GM12878 (cell line): ENCODE data around the gene TRPM7. TPM values are rescaled to one million over a fixed set of nuclear protein-coding genes. Genes with fewer than 3 reads are reported as not detected.

Source experiments
- ATAC-seq: fragments of 200-7000 bp; cut with Tn5 transposase; 3 replicates; pipeline ENCODE4 v1.9.1; 2020; ENCODE audit warnings: mild to moderate bottlenecking, moderate library complexity
- BruUV-seq: library from RNA; stranded (reverse); fragments of 400-500 nt; replicated peaks from 2 replicates; lab custom pipeline; 2021; lab: Mats Ljungman, UMichigan
- CTCF ChIA-PET: fragments of 300-600 bp; sonication (Branson Sonifier 250); formaldehyde crosslinking; extraction: SDS; loops from one replicate; lab custom pipeline; 2021; ENCODE audit warnings: inconsistent platforms; lab: Yijun Ruan, JAX
- POLR2A ChIA-PET: fragments of 350-600 bp; formaldehyde crosslinking; extraction: SDS; loops from one replicate; lab custom pipeline; 2021; ENCODE audit warnings: inconsistent platforms; lab: Charles Lee
- RAD21 ChIA-PET: fragments of 300-600 bp; sonication (Branson Sonifier 250); formaldehyde crosslinking; loops from one replicate; lab custom pipeline; 2023; ENCODE audit warnings: antibody characterized with exemption; ENCODE audit not compliant: unreplicated experiment; lab: Charles Lee
- SMC1A ChIA-PET: fragments of 300-600 bp; sonication (Branson Sonifier 250); formaldehyde crosslinking; loops from one replicate; lab custom pipeline; 2023; ENCODE audit not compliant: unreplicated experiment, uncharacterized antibody; lab: Charles Lee
- DNase-seq: peaks from one replicate; pipeline ENCODE4 v3.0.0-alpha.2; 2011; ENCODE audit warnings: low read depth, low spot score
- FAIRE-seq: peaks from 3 replicates; lab custom pipeline; 2011; peaks lifted over from hg19 to GRCh38; lab: Jason Lieb, UNC
- H2AFZ ChIP-seq: 2 replicates; pipeline ENCODE4 v1.6.0; 2011; ENCODE audit warnings: low read depth, low read length, control low read depth; ENCODE audit not compliant: control insufficient read depth
- H3K27ac ChIP-seq: 2 replicates; pipeline ENCODE4 v1.5.1; 2011; ENCODE audit warnings: control low read depth; ENCODE audit not compliant: control insufficient read depth, insufficient read depth
- H3K27me3 ChIP-seq, 2 experiments: replicated peaks in 1 of 2; 2 replicates each; pipeline versions ENCODE4 v1.6.0 to v1.6.1; 2011; ENCODE audit warnings: low read length in 1 of 2; ENCODE audit not compliant: control insufficient read depth in 2 of 2, insufficient read depth in 2 of 2
- H3K36me3 ChIP-seq, 2 experiments: 2 replicates each; pipeline ENCODE4 v1.5.1; 2011; ENCODE audit warnings: low read length in 1 of 2; ENCODE audit not compliant: control insufficient read depth in 2 of 2, insufficient read depth in 2 of 2
- H3K4me1 ChIP-seq: 2 replicates; pipeline ENCODE4 v1.6.1; 2011; ENCODE audit warnings: mild to moderate bottlenecking, low read length, moderate library complexity, mixed read lengths; ENCODE audit not compliant: control insufficient read depth, insufficient read depth
- H3K4me2 ChIP-seq: 2 replicates; pipeline ENCODE4 v1.6.0; 2011; ENCODE audit warnings: control low read depth; ENCODE audit not compliant: control insufficient read depth, insufficient read depth
- H3K4me3 ChIP-seq: fragments of 200-600 bp; sonication (generic); 2 replicates; pipeline ENCODE4 v1.5.1; 2016
- H3K79me2 ChIP-seq: 2 replicates; pipeline ENCODE4 v1.6.0; 2011; ENCODE audit warnings: low read length; ENCODE audit not compliant: control insufficient read depth, insufficient read depth
- H3K9ac ChIP-seq: 2 replicates; pipeline ENCODE4 v1.8.0; 2011; ENCODE audit warnings: low read length, control low read depth, mixed read lengths; ENCODE audit not compliant: control insufficient read depth, insufficient read depth
- H3K9me3 ChIP-seq: replicated peaks from 3 replicates; pipeline ENCODE4 v1.5.1; 2011; ENCODE audit warnings: mild to moderate bottlenecking, low read length; ENCODE audit not compliant: control insufficient read depth, insufficient read depth
- H4K20me1 ChIP-seq: 2 replicates; pipeline ENCODE4 v1.6.0; 2011; ENCODE audit not compliant: control insufficient read depth, insufficient read depth
- ATF2 ChIP-seq: IDR thresholded peaks from 2 replicates; pipeline ENCODE4 v1.6.1; 2012; ENCODE audit warnings: low read length, inconsistent platforms
- FOXK2 ChIP-seq: fragments of 450-650 bp; IDR thresholded peaks from 2 replicates; pipeline ENCODE4 v1.6.1; 2017; ENCODE audit warnings: mild to moderate bottlenecking, moderate library complexity
- HCFC1 ChIP-seq: fragments of 150-350 bp; IDR thresholded peaks from 2 replicates; pipeline ENCODE4 v1.6.1; 2014; ENCODE audit warnings: low read length
- KLF5 ChIP-seq: fragments of 450-650 bp; IDR thresholded peaks from 2 replicates; pipeline ENCODE4 v1.6.1; 2014; ENCODE audit warnings: mild to moderate bottlenecking; ENCODE audit not compliant: partially characterized antibody
- MEF2A ChIP-seq: IDR thresholded peaks from 2 replicates; pipeline ENCODE4 v1.6.1; 2011; ENCODE audit warnings: low read depth, mild to moderate bottlenecking, low read length, moderate library complexity; ENCODE audit not compliant: insufficient read depth
- MTA2 ChIP-seq: fragments of 450-650 bp; IDR thresholded peaks from 2 replicates; pipeline ENCODE4 v1.6.1; 2016; ENCODE audit warnings: low read depth, mild to moderate bottlenecking, moderate library complexity
- RAD21 ChIP-seq: IDR thresholded peaks from 2 replicates; pipeline ENCODE4 v1.6.1; 2011; ENCODE audit warnings: mild to moderate bottlenecking, low read depth, low read length, moderate library complexity; ENCODE audit not compliant: insufficient read depth
- SIX5 ChIP-seq: IDR thresholded peaks from 2 replicates; pipeline ENCODE4 v1.6.1; 2011; ENCODE audit warnings: mild to moderate bottlenecking, low read depth, low read length, moderate library complexity; ENCODE audit not compliant: severe bottlenecking
- SMAD1 ChIP-seq: fragments of 450-650 bp; IDR thresholded peaks from 2 replicates; pipeline ENCODE4 v1.6.1; 2018; ENCODE audit warnings: mild to moderate bottlenecking, low read depth; ENCODE audit not compliant: partially characterized antibody
- SUPT20H ChIP-seq: IDR thresholded peaks from 2 replicates; pipeline ENCODE4 v1.6.1; 2011; ENCODE audit warnings: low read depth, mild to moderate bottlenecking, low read length, moderate library complexity, borderline replicate concordance; ENCODE audit not compliant: control insufficient read depth
- TAF1 ChIP-seq: IDR thresholded peaks from 2 replicates; pipeline ENCODE4 v1.6.1; 2011; ENCODE audit warnings: mild to moderate bottlenecking, low read depth, low read length, borderline replicate concordance
- TARDBP ChIP-seq: IDR thresholded peaks from 2 replicates; pipeline ENCODE4 v1.6.1; 2016; ENCODE audit warnings: borderline replicate concordance
- TCF12 ChIP-seq: IDR thresholded peaks from 2 replicates; pipeline ENCODE4 v1.6.1; 2011; ENCODE audit warnings: low read depth, mild to moderate bottlenecking, low read length
- TCF3 ChIP-seq: IDR thresholded peaks from 2 replicates; pipeline ENCODE4 v1.6.1; 2012; ENCODE audit warnings: low read depth, mild to moderate bottlenecking, low read length, borderline replicate concordance; ENCODE audit not compliant: insufficient read depth
- ZNF384 ChIP-seq: IDR thresholded peaks from 2 replicates; pipeline ENCODE4 v1.6.1; 2012; ENCODE audit warnings: low read depth, mild to moderate bottlenecking, low read length, improper control_type of control experiment, borderline replicate concordance
- WGBS: methylation state at CpG from one replicate; pipeline ENCODE4 v1.1.6; 2016; ENCODE audit warnings: low lambda C conversion rate; ENCODE audit not compliant: insufficient replicate concordance, insufficient coverage; ENCODE audit errors: missing lambda C conversion rate; 5-methylcytosine and 5-hydroxymethylcytosine counted together
- in situ Hi-C: fragments of 300-500 bp; cut with MboI; formaldehyde crosslinking; loops from 9 replicates; pipeline ENCODE4 v1.14.3; 2018; ENCODE audit warnings: mixed read lengths
- intact Hi-C: fragments of 100-400 bp; cut with micrococcal nuclease; formaldehyde crosslinking; loops from one replicate; pipeline ENCODE4 v1.14.2; 2022; ENCODE audit not compliant: unreplicated experiment
- polyA plus RNA-seq, 11 experiments: library from polyadenylated mRNA; depleted of rRNA in 4 of 11; unstranded in 6 of 11; stranded (reverse) in 5 of 11; fragments of >200 nt; fragmentation: Nextera tagmentation in 4 of 11; fragmentation: Illumina TruSeq in 1 of 11; extraction: Ambion mirVana in 4 of 11; extraction: Trizol in 1 of 11; gene quantifications; 1 replicate in 1 of 11; 2 replicates in 10 of 11; pipeline versions ENCODE4 v1.2.1 to v1.2.3, GENCODE V29; 2011 to 2016; ENCODE audit warnings: inconsistent platforms in 2 of 11, missing spikeins in 2 of 11, low read depth in 1 of 11
- total RNA-seq, 4 experiments: library from RNA; depleted of rRNA in 3 of 4; stranded (reverse); fragments of >200 nt in 3 of 4; fragmentation: Illumina TruSeq in 1 of 4; extraction: Trizol in 1 of 4; gene quantifications; 2 replicates each; pipeline versions ENCODE4 v1.2.1 to v1.2.3, GENCODE V29; 2013 to 2021
- TF ChIP-seq, protein P1 (sequence below): fragments of 150-350 bp; IDR thresholded peaks from 2 replicates; pipeline ENCODE4 v1.6.1; 2016; ENCODE audit warnings: low read depth, low read length
- TF ChIP-seq, protein P2 (sequence below): fragments of 450-650 bp; IDR thresholded peaks from 2 replicates; pipeline ENCODE4 v1.6.1; 2017; ENCODE audit warnings: antibody characterized with exemption, mild to moderate bottlenecking, moderate library complexity

Gene TRPM7
- total and polyA plus RNA-seq, 10 of the 15 experiments (the other 5 are each of a cell fraction or from before 2014, with no cell fraction given): 4.5 to 49.7 (median 22.5) TPM

GRCh38 chr15:50718700-50719125 lies 32.1 kb upstream of the TRPM7 start (continued):
- TF ChIP-seq MTA2: peak; percentile 38; the same call in 1 of the 2 replicates
- TF ChIP-seq ATF2: no peak
- no peak for TF ChIP-seq ZNF384
- TF ChIP-seq, protein P1, sequence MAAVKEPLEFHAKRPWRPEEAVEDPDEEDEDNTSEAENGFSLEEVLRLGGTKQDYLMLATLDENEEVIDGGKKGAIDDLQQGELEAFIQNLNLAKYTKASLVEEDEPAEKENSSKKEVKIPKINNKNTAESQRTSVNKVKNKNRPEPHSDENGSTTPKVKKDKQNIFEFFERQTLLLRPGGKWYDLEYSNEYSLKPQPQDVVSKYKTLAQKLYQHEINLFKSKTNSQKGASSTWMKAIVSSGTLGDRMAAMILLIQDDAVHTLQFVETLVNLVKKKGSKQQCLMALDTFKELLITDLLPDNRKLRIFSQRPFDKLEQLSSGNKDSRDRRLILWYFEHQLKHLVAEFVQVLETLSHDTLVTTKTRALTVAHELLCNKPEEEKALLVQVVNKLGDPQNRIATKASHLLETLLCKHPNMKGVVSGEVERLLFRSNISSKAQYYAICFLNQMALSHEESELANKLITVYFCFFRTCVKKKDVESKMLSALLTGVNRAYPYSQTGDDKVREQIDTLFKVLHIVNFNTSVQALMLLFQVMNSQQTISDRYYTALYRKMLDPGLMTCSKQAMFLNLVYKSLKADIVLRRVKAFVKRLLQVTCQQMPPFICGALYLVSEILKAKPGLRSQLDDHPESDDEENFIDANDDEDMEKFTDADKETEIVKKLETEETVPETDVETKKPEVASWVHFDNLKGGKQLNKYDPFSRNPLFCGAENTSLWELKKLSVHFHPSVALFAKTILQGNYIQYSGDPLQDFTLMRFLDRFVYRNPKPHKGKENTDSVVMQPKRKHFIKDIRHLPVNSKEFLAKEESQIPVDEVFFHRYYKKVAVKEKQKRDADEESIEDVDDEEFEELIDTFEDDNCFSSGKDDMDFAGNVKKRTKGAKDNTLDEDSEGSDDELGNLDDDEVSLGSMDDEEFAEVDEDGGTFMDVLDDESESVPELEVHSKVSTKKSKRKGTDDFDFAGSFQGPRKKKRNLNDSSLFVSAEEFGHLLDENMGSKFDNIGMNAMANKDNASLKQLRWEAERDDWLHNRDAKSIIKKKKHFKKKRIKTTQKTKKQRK: no peak

- H3K27me3 ChIP-seq: no peaks in the 10 kb centered on the region
- H3K9ac ChIP-seq: no peak overlapping the region
- ChIA-PET CTCF (interaction anchor here (1.5 kb wide), 2 partner anchors 162 to 164 kb away, joined by 3 read pairs; no protein-coding TSS in a partner anchor), POLR2A (no interaction called here), SMC1A (no interaction called here), RAD21 (no interaction called here)
- no peak for DNase-seq
- H3K4me1 ChIP-seq: no peaks in the 10 kb centered on the region
- peak; percentile 52 for FAIRE-seq
- peaks cover 0 to 9% of the 10 kb centered on the region in 2 experiments; a peak in 2 of 4 replicates for H3K36me3 ChIP-seq
- no peak overlapping the region for H2AFZ ChIP-seq
- H3K4me2 ChIP-seq: no peak overlapping the region
- ATAC-seq: no peak
- WGBS: 96% methylated on average over 3 of the region's 3 CpGs
- BruUV-seq: no TSS peak
- no peak overlapping the region for H3K27ac ChIP-seq
- no peaks in the 10 kb centered on the region for H3K9me3 ChIP-seq
- in situ Hi-C loops (no loop called here), intact Hi-C loops (no loop called here)
- H3K4me3 ChIP-seq: no peak overlapping the region
- no peaks in the 10 kb centered on the region for H4K20me1 ChIP-seq
- no peaks in the 10 kb centered on the region for H3K79me2 ChIP-seq
- TF ChIP-seq TAF1 (no peak), SUPT20H (no peak), TCF12 (no peak), MEF2A (no peak), HCFC1 (no peak), TARDBP (no peak), SIX5 (no peak), FOXK2 (no peak), RAD21 (no peak), TCF3 (no peak), SMAD1 (no peak), KLF5 (no peak)
- TF ChIP-seq, protein P2, sequence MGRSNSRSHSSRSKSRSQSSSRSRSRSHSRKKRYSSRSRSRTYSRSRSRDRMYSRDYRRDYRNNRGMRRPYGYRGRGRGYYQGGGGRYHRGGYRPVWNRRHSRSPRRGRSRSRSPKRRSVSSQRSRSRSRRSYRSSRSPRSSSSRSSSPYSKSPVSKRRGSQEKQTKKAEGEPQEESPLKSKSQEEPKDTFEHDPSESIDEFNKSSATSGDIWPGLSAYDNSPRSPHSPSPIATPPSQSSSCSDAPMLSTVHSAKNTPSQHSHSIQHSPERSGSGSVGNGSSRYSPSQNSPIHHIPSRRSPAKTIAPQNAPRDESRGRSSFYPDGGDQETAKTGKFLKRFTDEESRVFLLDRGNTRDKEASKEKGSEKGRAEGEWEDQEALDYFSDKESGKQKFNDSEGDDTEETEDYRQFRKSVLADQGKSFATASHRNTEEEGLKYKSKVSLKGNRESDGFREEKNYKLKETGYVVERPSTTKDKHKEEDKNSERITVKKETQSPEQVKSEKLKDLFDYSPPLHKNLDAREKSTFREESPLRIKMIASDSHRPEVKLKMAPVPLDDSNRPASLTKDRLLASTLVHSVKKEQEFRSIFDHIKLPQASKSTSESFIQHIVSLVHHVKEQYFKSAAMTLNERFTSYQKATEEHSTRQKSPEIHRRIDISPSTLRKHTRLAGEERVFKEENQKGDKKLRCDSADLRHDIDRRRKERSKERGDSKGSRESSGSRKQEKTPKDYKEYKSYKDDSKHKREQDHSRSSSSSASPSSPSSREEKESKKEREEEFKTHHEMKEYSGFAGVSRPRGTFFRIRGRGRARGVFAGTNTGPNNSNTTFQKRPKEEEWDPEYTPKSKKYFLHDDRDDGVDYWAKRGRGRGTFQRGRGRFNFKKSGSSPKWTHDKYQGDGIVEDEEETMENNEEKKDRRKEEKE: no peak
Measured at GRCh38 chr15:50712018-50712417, 25.4 kb upstream of the TRPM7 start.
